HG03060 (cell line): ENCODE results near the gene TNFAIP8L1.

Experiments used
- ATAC-seq: cut with Tn5 transposase; IDR thresholded peaks from one replicate; pipeline ENCODE4 v1.9.1; 2021; ENCODE audit warnings: low read depth, moderate number of reproducible peaks; ENCODE audit not compliant: unreplicated experiment

The TNFAIP8L1 gene

DNA sequence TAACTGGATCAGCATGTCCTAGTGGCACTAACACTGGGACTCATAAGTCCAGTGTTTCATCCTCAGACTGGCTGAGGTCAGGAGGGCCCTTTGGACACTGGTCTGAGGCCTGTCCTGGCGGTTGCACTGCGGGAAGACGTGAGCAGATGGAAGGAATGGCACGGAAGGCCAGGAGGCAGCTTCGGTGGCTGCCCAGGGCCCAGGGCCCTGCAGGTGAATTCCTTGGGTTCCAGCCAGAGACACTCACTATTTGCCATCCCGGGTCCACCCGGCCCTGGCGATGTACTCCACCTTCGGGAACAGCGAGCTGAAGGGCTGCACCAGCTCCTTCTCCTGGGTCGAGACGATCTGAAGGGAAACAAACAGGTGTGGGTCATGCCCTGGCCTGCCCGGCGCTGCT lies 58.0 kb downstream of the TNFAIP8L1 start:
- ATAC-seq: no peak

GRCh38 chr19:4699826-4700692 lies 60.7 kb downstream of the TNFAIP8L1 start:
- no peak for ATAC-seq

- ATAC-seq: no peak
Observed at GRCh38 chr19:4700693-4700970, 61.3 kb downstream of the TNFAIP8L1 start.

DNA sequence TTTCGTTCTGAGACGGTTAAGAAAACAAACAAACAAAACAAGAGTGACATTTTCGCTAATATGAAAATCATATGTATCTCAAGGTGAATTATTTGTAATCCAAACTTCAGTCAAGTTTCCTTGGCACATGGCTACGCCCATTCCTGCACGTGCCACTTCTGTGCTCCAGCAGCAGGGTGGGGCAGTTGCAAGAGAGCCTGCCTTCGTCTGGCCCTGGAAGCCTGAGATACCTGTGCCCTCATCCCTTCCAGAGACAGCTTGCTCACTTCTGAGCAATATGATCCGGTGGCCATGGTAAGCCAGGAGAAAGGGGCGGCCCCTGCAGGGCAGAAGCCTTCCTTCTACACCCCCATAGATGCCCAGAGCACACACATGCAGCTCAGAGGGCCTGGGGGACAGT lies 62.2 kb downstream of the TNFAIP8L1 start:
- ATAC-seq: no peak

DNA sequence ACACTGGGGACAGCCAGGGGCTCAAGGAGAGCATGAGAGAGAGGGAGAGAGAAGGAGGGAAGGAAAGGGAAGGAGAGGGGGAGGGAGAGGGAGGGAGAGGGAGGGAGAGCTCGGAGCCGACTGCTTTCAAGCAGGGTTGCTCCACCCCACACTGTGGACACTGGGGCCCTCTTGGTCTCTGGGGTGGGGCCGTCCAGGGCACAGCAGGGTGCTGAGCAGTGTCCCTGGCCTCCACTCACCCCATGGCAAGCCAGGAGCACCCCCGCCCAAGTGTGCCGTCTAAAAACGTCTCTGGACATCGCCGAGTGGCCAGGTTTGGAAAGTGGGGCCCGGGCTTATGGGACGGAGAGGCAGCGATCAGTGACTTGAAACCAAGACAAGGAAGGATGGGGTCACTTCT lies 63.4 kb downstream of the TNFAIP8L1 start:
- no peak for ATAC-seq

DNA sequence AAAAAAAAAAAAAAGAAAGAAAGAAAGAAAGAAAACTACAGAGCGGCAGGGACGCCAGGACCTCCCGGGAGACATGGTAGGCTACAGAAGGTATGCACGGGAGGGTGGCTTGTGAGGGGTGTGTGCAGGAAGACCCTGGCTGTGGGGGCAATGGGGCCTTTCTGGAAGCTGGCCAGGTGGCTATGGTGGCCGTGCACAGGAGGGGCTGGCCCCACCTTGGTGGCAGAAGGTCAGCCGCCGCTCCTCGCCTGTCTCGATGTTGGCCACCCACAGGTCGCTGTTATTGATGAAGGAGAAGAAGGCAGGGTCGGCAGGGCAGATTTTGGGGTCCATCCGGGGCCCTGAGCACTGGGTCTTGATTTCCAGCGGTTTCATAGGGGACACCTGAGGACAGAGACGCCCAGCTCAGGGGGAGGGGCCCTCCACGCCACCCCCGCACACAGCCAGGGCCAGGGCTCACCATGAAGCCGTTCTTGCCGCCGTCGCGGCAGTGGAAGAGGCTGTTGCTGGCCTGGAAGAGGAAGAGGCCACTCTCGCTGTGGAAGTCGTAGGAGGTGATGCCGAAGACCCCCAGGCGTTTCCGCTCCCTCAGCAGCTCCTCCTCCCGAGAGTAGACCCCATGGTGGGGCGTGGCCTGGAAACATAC lies 64.5 kb downstream of the TNFAIP8L1 start:
- no peak for ATAC-seq

DNA sequence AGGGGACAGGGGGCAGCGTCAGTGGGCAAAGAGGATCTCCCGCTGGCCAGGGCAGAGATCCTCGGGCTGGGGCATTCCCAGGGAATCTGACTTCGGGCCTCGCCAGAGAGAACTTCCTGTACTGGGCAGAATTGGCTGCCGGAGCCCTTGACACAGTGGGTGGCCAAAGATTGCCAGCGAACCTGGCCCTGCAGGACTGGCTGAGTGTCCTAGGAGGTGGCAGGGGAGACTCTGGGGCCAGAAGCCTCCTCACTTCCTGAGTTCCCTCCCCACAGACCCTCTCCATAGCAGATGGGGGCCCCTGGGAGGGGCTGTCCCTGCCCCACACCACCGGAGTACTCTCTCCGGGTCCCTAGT lies 65.0 kb downstream of the TNFAIP8L1 start:
- no peak for ATAC-seq
